Measurements from ENCODE around the gene FGF1.

The FGF1 gene

GRCh38 chr5:142696379-142696778 is 10.5 kb upstream of the FGF1 start:
- no peak for DNase-seq

GRCh38 chr5:142694092-142694856 is 8.4 kb upstream of the FGF1 start:
- DNase-seq: no peak

GRCh38 chr5:142692321-142692894 is 6.5 kb upstream of the FGF1 start:
- DNase-seq: no peak

GRCh38 chr5:142690667-142691066 is 4.8 kb upstream of the FGF1 start:
- no peak for DNase-seq

GRCh38 chr5:142689081-142689480 is 3.2 kb upstream of the FGF1 start:
- DNase-seq: no peak

GRCh38 chr5:142688281-142688989 is 2.5 kb upstream of the FGF1 start:
- DNase-seq: no peak

GRCh38 chr5:142686968-142687367 is 1.1 kb upstream of the FGF1 start:
- no peak for DNase-seq

- DNase-seq: no peak
Observed at GRCh38 chr5:142686210-142686734, 382 bp upstream of the FGF1 start.

GRCh38 chr5:142684508-142685041 is 1.3 kb downstream of the FGF1 start:
- DNase-seq: no peak

- no peak for DNase-seq
Observed at GRCh38 chr5:142683881-142684505, 1.9 kb downstream of the FGF1 start.

GRCh38 chr5:142683116-142683515 is 2.8 kb downstream of the FGF1 start:
- no peak for DNase-seq

GRCh38 chr5:142680605-142681259 is 5.2 kb downstream of the FGF1 start:
- DNase-seq: no peak

- DNase-seq: no peak
Observed at GRCh38 chr5:142679744-142680143, 6.1 kb downstream of the FGF1 start.

- DNase-seq: no peak
Observed at GRCh38 chr5:142678529-142678928, 7.4 kb downstream of the FGF1 start.

- DNase-seq: no peak
Observed at GRCh38 chr5:142677198-142677597, 8.7 kb downstream of the FGF1 start.

GRCh38 chr5:142676318-142676717 is 9.6 kb downstream of the FGF1 start:
- DNase-seq: no peak

- DNase-seq: no peak
Observed at GRCh38 chr5:142674531-142675469, 11.1 kb downstream of the FGF1 start.

GRCh38 chr5:142671801-142672200 is 14.1 kb downstream of the FGF1 start:
- DNase-seq: no peak

GRCh38 chr5:142671266-142671665 is 14.6 kb downstream of the FGF1 start:
- DNase-seq: no peak

- no peak for DNase-seq
Observed at GRCh38 chr5:142670804-142671203, 15.1 kb downstream of the FGF1 start.

- no peak for DNase-seq
Observed at GRCh38 chr5:142669477-142669876, 16.4 kb downstream of the FGF1 start.
